ENCODE measurements around the gene GNAI1. TPM values are rescaled to one million over a fixed set of nuclear protein-coding genes. Genes with fewer than 3 reads are reported as not detected.

The GNAI1 gene
- total RNA-seq, 1 donor from 2014 or later = 35.5 TPM

- no peak for DNase-seq (ENCODE audit: low read depth)
- no peak overlapping the region for H3K27ac ChIP-seq (ENCODE audit: low read depth, low read length)
- H3K4me3 ChIP-seq (ENCODE audit: insufficient read depth, low read depth, low read length) = no peak overlapping the region
- no peak overlapping the region for H3K4me2 ChIP-seq (ENCODE audit: low read length)
- no peak overlapping the region for H3K4me3 Mint-ChIP-seq (ENCODE audit: unreplicated experiment)
- no peak overlapping the region for H3K27ac Mint-ChIP-seq (ENCODE audit: unreplicated experiment)
- H3K27me3 Mint-ChIP-seq (ENCODE audit: low read depth, unreplicated experiment) = no peaks in the 10 kb centered on the region
- H2AFZ ChIP-seq (ENCODE audit: low read depth, low read length) = no peak overlapping the region
- no peaks in the 10 kb centered on the region for H3K27me3 ChIP-seq (ENCODE audit: insufficient read depth, low read length)
- no peaks in the 10 kb centered on the region for H4K20me1 ChIP-seq (ENCODE audit: insufficient read depth, low read length)
- peaks cover 4% of the 10 kb centered on the region for H3K4me1 Mint-ChIP-seq (ENCODE audit: low read depth, unreplicated experiment)
- H3K9me3 ChIP-seq (ENCODE audit: insufficient read depth, low read depth, low read length) = no peaks in the 10 kb centered on the region
- H3K36me3 Mint-ChIP-seq (ENCODE audit: low read depth, unreplicated experiment) = no peaks in the 10 kb centered on the region
- no peak for FAIRE-seq
- H3K9ac ChIP-seq (ENCODE audit: low read length) = no peak overlapping the region
- H3K4me1 ChIP-seq (ENCODE audit: insufficient read depth, low read length) = peaks cover 5% of the 10 kb centered on the region
- H3K9me3 Mint-ChIP-seq (ENCODE audit: unreplicated experiment) = no peaks in the 10 kb centered on the region
- H3K79me2 ChIP-seq (ENCODE audit: insufficient read depth, low read length) = no peaks in the 10 kb centered on the region
- TF ChIP-seq EZH2 (IDR thresholded peaks at IDR 0.05; ENCODE audit: insufficient read depth, low read length) (no peak), CTCF (IDR thresholded peaks at IDR 0.05; ENCODE audit: insufficient read depth, low read depth, low read length) (no peak)
- no peaks in the 10 kb centered on the region for H3K36me3 ChIP-seq (ENCODE audit: insufficient read depth, low read length)
Measured at GRCh38 chr7:80272560-80273239, 138.1 kb downstream of the GNAI1 start.

- no peak overlapping the region for H3K4me3 ChIP-seq (ENCODE audit: insufficient read depth, low read depth, low read length)
- DNase-seq (ENCODE audit: low read depth) (peak; percentile 67), FAIRE-seq (peak; percentile 50)
- H3K4me1 ChIP-seq (ENCODE audit: insufficient read depth, low read length) = peaks cover 10% of the 10 kb centered on the region
- H4K20me1 ChIP-seq (ENCODE audit: insufficient read depth, low read length) = no peaks in the 10 kb centered on the region
- H3K36me3 Mint-ChIP-seq (ENCODE audit: low read depth, unreplicated experiment) = no peaks in the 10 kb centered on the region
- H3K36me3 ChIP-seq (ENCODE audit: insufficient read depth, low read length) = no peaks in the 10 kb centered on the region
- H3K4me3 Mint-ChIP-seq (ENCODE audit: unreplicated experiment) = no peak overlapping the region
- no peaks in the 10 kb centered on the region for H3K9me3 ChIP-seq (ENCODE audit: insufficient read depth, low read depth, low read length)
- no peak overlapping the region for H3K9ac ChIP-seq (ENCODE audit: low read length)
- no peak overlapping the region for H2AFZ ChIP-seq (ENCODE audit: low read depth, low read length)
- H3K4me2 ChIP-seq (ENCODE audit: low read length) = no peak overlapping the region
- H3K9me3 Mint-ChIP-seq (ENCODE audit: unreplicated experiment) = no peaks in the 10 kb centered on the region
- TF ChIP-seq CTCF (IDR thresholded peaks at IDR 0.05; ENCODE audit: insufficient read depth, low read depth, low read length) (no peak), EZH2 (IDR thresholded peaks at IDR 0.05; ENCODE audit: insufficient read depth, low read length) (no peak)
- no peaks in the 10 kb centered on the region for H3K27me3 ChIP-seq (ENCODE audit: insufficient read depth, low read length)
- no peaks in the 10 kb centered on the region for H3K27me3 Mint-ChIP-seq (ENCODE audit: low read depth, unreplicated experiment)
- peaks cover 10% of the 10 kb centered on the region for H3K4me1 Mint-ChIP-seq (ENCODE audit: low read depth, unreplicated experiment)
- no peaks in the 10 kb centered on the region for H3K79me2 ChIP-seq (ENCODE audit: insufficient read depth, low read length)
- H3K27ac Mint-ChIP-seq (ENCODE audit: unreplicated experiment) = no peak overlapping the region
- H3K27ac ChIP-seq (ENCODE audit: low read depth, low read length) = no peak overlapping the region
Measured at GRCh38 chr7:80273327-80273726, 138.7 kb downstream of the GNAI1 start.

GRCh38 chr7:80275192-80275605 lies 140.6 kb downstream of the GNAI1 start:
- Histone ChIP-seq H3K4me1 (ENCODE audit: insufficient read depth, low read length) (peaks cover 10% of the 10 kb centered on the region), H3K27ac (ENCODE audit: low read depth, low read length) (no peak overlapping the region), H3K9ac (ENCODE audit: low read length) (no peak overlapping the region), H3K4me2 (ENCODE audit: low read length) (no peak overlapping the region), H3K9me3 (ENCODE audit: insufficient read depth, low read depth, low read length) (no peaks in the 10 kb centered on the region), H4K20me1 (ENCODE audit: insufficient read depth, low read length) (no peaks in the 10 kb centered on the region), H3K36me3 (ENCODE audit: insufficient read depth, low read length) (no peaks in the 10 kb centered on the region), H3K4me3 (ENCODE audit: insufficient read depth, low read depth, low read length) (no peak overlapping the region), H2AFZ (ENCODE audit: low read depth, low read length) (no peak overlapping the region), H3K27me3 (ENCODE audit: insufficient read depth, low read length) (no peaks in the 10 kb centered on the region), H3K79me2 (ENCODE audit: insufficient read depth, low read length) (no peaks in the 10 kb centered on the region)
- Mint-ChIP-seq H3K4me3 (ENCODE audit: unreplicated experiment) (no peak overlapping the region), H3K27me3 (ENCODE audit: low read depth, unreplicated experiment) (no peaks in the 10 kb centered on the region), H3K27ac (ENCODE audit: unreplicated experiment) (no peak overlapping the region), H3K36me3 (ENCODE audit: low read depth, unreplicated experiment) (no peaks in the 10 kb centered on the region), H3K4me1 (ENCODE audit: low read depth, unreplicated experiment) (peaks cover 10% of the 10 kb centered on the region), H3K9me3 (ENCODE audit: unreplicated experiment) (no peaks in the 10 kb centered on the region)
- DNase-seq (ENCODE audit: low read depth) = no peak
- TF ChIP-seq EZH2 (IDR thresholded peaks at IDR 0.05; ENCODE audit: insufficient read depth, low read length) (no peak), CTCF (IDR thresholded peaks at IDR 0.05; ENCODE audit: insufficient read depth, low read depth, low read length) (no peak)
- no peak for FAIRE-seq

Measured in astrocyte (in vitro differentiated cells and primary cell).